HG03520 (cell line): Measurements from ENCODE around the gene COL26A1.
A peak's percentile ranks its signal among the peaks of the same experiment; 100 is the strongest.
"Not testable (repeated sequence)": the region's sequence is repeated elsewhere in the genome, so short reads cannot be mapped to it uniquely, and the experiment has no call there.

ENCODE experiments used
- ATAC-seq: cut with Tn5 transposase; IDR thresholded peaks from one replicate; pipeline ENCODE4 v1.9.1; 2021; ENCODE audit warnings: mild to moderate bottlenecking, moderate library complexity; ENCODE audit not compliant: unreplicated experiment

The COL26A1 gene

GRCh38 chr7:101362334-101363195, at the start of gene COL26A1:
TSS of gene COL26A1 (plus strand) at chr7:101362875. CDS start at chr7:101363033, 158 bp downstream.
- ATAC-seq = no peak

- ATAC-seq = no peak
Measured at GRCh38 chr7:101315336-101315735, 47.3 kb upstream of the COL26A1 start.

GRCh38 chr7:101319401-101319800, 43.3 kb upstream of the COL26A1 start:
- ATAC-seq = no peak

- ATAC-seq = peak; percentile 88
Measured at GRCh38 chr7:101321491-101322401, 40.9 kb upstream of the COL26A1 start, which contains the start of gene IFT22. TSS of gene IFT22 (minus strand) at chr7:101321812. CDS start at chr7:101321709, 103 bp downstream.

GRCh38 chr7:101328159-101328558, 34.5 kb upstream of the COL26A1 start:
- no peak for ATAC-seq

GRCh38 chr7:101330011-101330484, 32.6 kb upstream of the COL26A1 start:
- ATAC-seq = no peak

- ATAC-seq = no peak
Measured at GRCh38 chr7:101332026-101332425, 30.6 kb upstream of the COL26A1 start.

- ATAC-seq = no peak
Measured at GRCh38 chr7:101333912-101334311, 28.8 kb upstream of the COL26A1 start.

GRCh38 chr7:101340379-101340778, 22.3 kb upstream of the COL26A1 start:
- no peak for ATAC-seq

GRCh38 chr7:101342892-101343291, 19.8 kb upstream of the COL26A1 start:
- no peak for ATAC-seq

- no peak for ATAC-seq
Measured at GRCh38 chr7:101347477-101347876, 15.2 kb upstream of the COL26A1 start.

- not testable (repeated sequence) for ATAC-seq
Measured at GRCh38 chr7:101348456-101349067, 14.1 kb upstream of the COL26A1 start.

GRCh38 chr7:101349300-101349699, 13.4 kb upstream of the COL26A1 start:
- ATAC-seq = not testable (repeated sequence)

- ATAC-seq = no peak
Measured at GRCh38 chr7:101352920-101353308, 9.8 kb upstream of the COL26A1 start.

- ATAC-seq = no peak
Measured at GRCh38 chr7:101357433-101357832, 5.2 kb upstream of the COL26A1 start.

GRCh38 chr7:101363196-101363733, 590 bp downstream of the COL26A1 start:
- no peak for ATAC-seq

GRCh38 chr7:101363734-101364374, 1.2 kb downstream of the COL26A1 start:
- no peak for ATAC-seq

GRCh38 chr7:101365956-101366355, 3.3 kb downstream of the COL26A1 start:
- no peak for ATAC-seq

- ATAC-seq = no peak
Measured at GRCh38 chr7:101367676-101368075, 5.0 kb downstream of the COL26A1 start.
